Coronary artery (tissue), 2 donors: ENCODE measurements around the gene CTCF.
A peak's percentile ranks its signal among the peaks of the same experiment; 100 is the strongest.

ENCODE experiments used
- DNase-seq: peaks from one replicate; pipeline ENCODE4 v3.0.0-alpha.2; 2017; ENCODE audit warnings: low spot score
- H3K27ac ChIP-seq, 2 donors: fragments of 200-600 bp; sonication (generic); one replicate each; pipeline ENCODE4 v1.5.1; 2016 to 2019
- H3K4me3 ChIP-seq: fragments of 200-600 bp; sonication (generic); 2 replicates; pipeline ENCODE4 v1.5.1; 2016; ENCODE audit warnings: mild to moderate bottlenecking, moderate library complexity
- CTCF ChIP-seq: fragments of 200-600 bp; sonication (generic); IDR thresholded peaks from one replicate; pipeline ENCODE4 v1.5.1; 2019; ENCODE audit warnings: antibody characterized with exemption

CTCF gene

GRCh38 chr16:67541391-67542263 lies 20.7 kb upstream of the CTCF start:
- peak; percentile 68 for DNase-seq
- no peak for TF ChIP-seq CTCF
- no peak overlapping the region for H3K4me3 ChIP-seq
- peak overlapping the region in 1 of 2 donors; percentile 46 for H3K27ac ChIP-seq

- DNase-seq = no peak
- Histone ChIP-seq H3K27ac (peak overlapping the region in 1 of 2 donors; percentile 46), H3K4me3 (no peak overlapping the region)
- no peak for TF ChIP-seq CTCF
These were observed 19.9 kb upstream of the CTCF start for GRCh38 chr16:67542464-67542863.

GRCh38 chr16:67543036-67543435 lies 19.3 kb upstream of the CTCF start:
- DNase-seq = peak; percentile 68
- Histone ChIP-seq H3K27ac (peak overlapping the region in 1 of 2 donors; percentile 46), H3K4me3 (no peak overlapping the region)
- TF ChIP-seq CTCF = no peak

GRCh38 chr16:67543582-67543981 lies 18.7 kb upstream of the CTCF start:
- peak; percentile 73 for DNase-seq
- Histone ChIP-seq H3K27ac (no peak overlapping the region), H3K4me3 (no peak overlapping the region)
- TF ChIP-seq CTCF = no peak

- TF ChIP-seq CTCF = no peak
- H3K4me3 ChIP-seq = no peak overlapping the region
These were observed 17.9 kb upstream of the CTCF start for GRCh38 chr16:67544329-67544841.

GRCh38 chr16:67544844-67545664 lies 17.3 kb upstream of the CTCF start:
- no peak overlapping the region for H3K27ac ChIP-seq
- H3K4me3 ChIP-seq = no peak overlapping the region
- no peak for TF ChIP-seq CTCF
- peak; percentile 69 for DNase-seq

More at GRCh38 chr16:67544329-67544841, 17.9 kb upstream of the CTCF start:
- DNase-seq = peak; percentile 72
- no peak overlapping the region for H3K27ac ChIP-seq
